ENCODE data around the gene MEF2C.

Gene MEF2C

GRCh38 chr5:88683506-88684135 lies 199.4 kb downstream of the MEF2C start:
- DNase-seq, result no peak

GRCh38 chr5:88682881-88683361 lies 200.1 kb downstream of the MEF2C start:
- no peak for DNase-seq

GRCh38 chr5:88682131-88682530 lies 200.9 kb downstream of the MEF2C start:
- no peak for DNase-seq

- no peak for DNase-seq
Measured at GRCh38 chr5:88681211-88681803, 201.7 kb downstream of the MEF2C start.

- peak; percentile 30 for DNase-seq
Measured at GRCh38 chr5:88680253-88681132, 202.5 kb downstream of the MEF2C start.

GRCh38 chr5:88679638-88680037 lies 203.3 kb downstream of the MEF2C start:
- DNase-seq, result no peak

GRCh38 chr5:88678770-88679381 lies 204.1 kb downstream of the MEF2C start:
- no peak for DNase-seq

GRCh38 chr5:88677943-88678769 lies 204.8 kb downstream of the MEF2C start:
- DNase-seq, result no peak

GRCh38 chr5:88677376-88677895 lies 205.5 kb downstream of the MEF2C start:
- no peak for DNase-seq

- no peak for DNase-seq
Measured at GRCh38 chr5:88676637-88677375, 206.2 kb downstream of the MEF2C start.

- DNase-seq, result peak; percentile 64
Measured at GRCh38 chr5:88675708-88676636, 207.0 kb downstream of the MEF2C start.

- no peak for DNase-seq
Measured at GRCh38 chr5:88675168-88675707, 207.7 kb downstream of the MEF2C start.

GRCh38 chr5:88674356-88675167 lies 208.4 kb downstream of the MEF2C start:
- peak; percentile 30 for DNase-seq

GRCh38 chr5:88673253-88674105 lies 209.5 kb downstream of the MEF2C start:
- peak; percentile 5 for DNase-seq

GRCh38 chr5:88672644-88673252 lies 210.2 kb downstream of the MEF2C start:
- DNase-seq, result no peak

- peak; percentile 3 for DNase-seq
Measured at GRCh38 chr5:88671505-88672499, 211.2 kb downstream of the MEF2C start.
